RWPE1 (cell line): Measurements from ENCODE around the gene CDHR1.
"Not testable (repeated sequence)": the region's sequence is repeated elsewhere in the genome, so short reads cannot be mapped to it uniquely, and the experiment has no call there.

ENCODE experiments used
- CTCF ChIA-PET: fragments of 350-600 bp; sonication (Branson Sonifier 250); formaldehyde crosslinking; extraction: SDS; loops from one replicate; lab custom pipeline; 2021; lab: Yijun Ruan, JAX
- POLR2A ChIA-PET: fragments of 400-600 bp; formaldehyde crosslinking; extraction: SDS; loops from one replicate; lab custom pipeline; 2020; ENCODE audit warnings: antibody characterized with exemption; ENCODE audit not compliant: low non-redundant PET; lab: Yijun Ruan, JAX
- DNase-seq: peaks from one replicate; pipeline ENCODE4 v3.0.0; 2012; ENCODE audit warnings: low spot score
- H3K27ac ChIP-seq: fragments of 450-650 bp; 2 replicates; pipeline ENCODE4 v1.5.1; 2017
- CTCF ChIP-seq: fragments of 450-650 bp; conservative IDR thresholded peaks from 2 replicates; pipeline ENCODE4 v1.5.1; 2017; ENCODE audit warnings: low read depth, mild to moderate bottlenecking

CDHR1 gene

GRCh38 chr10:84160663-84161362, 33.5 kb upstream of the CDHR1 start:
- H3K27ac ChIP-seq: no peak overlapping the region
- CTCF ChIA-PET: interaction anchor here (0.7 to 1.1 kb wide), 4 partner anchors 30 to 380 kb away, joined by 3 to 4 read pairs (median 4); no protein-coding TSS in a partner anchor
- DNase-seq: no peak
- TF ChIP-seq CTCF: no peak
- POLR2A ChIA-PET: no interaction called here

- CTCF ChIA-PET: interaction anchor here (0.6 to 0.7 kb wide), 2 partner anchors 98 to 449 kb away, joined by 3 read pairs; no protein-coding TSS in a partner anchor
- TF ChIP-seq CTCF: no peak
These were observed 30.3 kb upstream of the CDHR1 start for GRCh38 chr10:84163996-84164395.

GRCh38 chr10:84164442-84164841, 29.9 kb upstream of the CDHR1 start:
- CTCF ChIA-PET: interaction anchor here (0.6 to 0.7 kb wide), 2 partner anchors 98 to 449 kb away, joined by 3 read pairs; no protein-coding TSS in a partner anchor
- POLR2A ChIA-PET: no interaction called here
- no peak for TF ChIP-seq CTCF
- no peak overlapping the region for H3K27ac ChIP-seq
- DNase-seq: no peak

More at GRCh38 chr10:84163996-84164395, 30.3 kb upstream of the CDHR1 start:
- POLR2A ChIA-PET: no interaction called here
- no peak overlapping the region for H3K27ac ChIP-seq
- no peak for DNase-seq

GRCh38 chr10:84166620-84167288, 27.6 kb upstream of the CDHR1 start:
- CTCF ChIA-PET: no interaction called here
- POLR2A ChIA-PET: no interaction called here
- DNase-seq: no peak
- no peak for TF ChIP-seq CTCF
- H3K27ac ChIP-seq: peak overlapping the region; percentile 57

GRCh38 chr10:84167289-84167653, 27.1 kb upstream of the CDHR1 start:
- peak overlapping the region; percentile 57 for H3K27ac ChIP-seq
- DNase-seq, POLR2A ChIA-PET, CTCF ChIA-PET: not testable (repeated sequence)

- H3K27ac ChIP-seq, POLR2A ChIA-PET, CTCF ChIA-PET: not testable (repeated sequence)
These were observed 26.0 kb upstream of the CDHR1 start for GRCh38 chr10:84168382-84168781.

GRCh38 chr10:84171237-84171636, 23.1 kb upstream of the CDHR1 start:
- DNase-seq, POLR2A ChIA-PET: not testable (repeated sequence)
- peak overlapping the region; percentile 88 for H3K27ac ChIP-seq
- CTCF ChIA-PET: interaction anchor here (0.7 kb wide), 1 partner anchor 55 kb away, joined by 3 read pairs; no protein-coding TSS in a partner anchor

More at GRCh38 chr10:84168382-84168781, 26.0 kb upstream of the CDHR1 start:
- DNase-seq: not testable (repeated sequence)

- POLR2A ChIA-PET, CTCF ChIA-PET, DNase-seq: not testable (repeated sequence)
- H3K27ac ChIP-seq: peak overlapping the region; percentile 88
These were observed 22.5 kb upstream of the CDHR1 start for GRCh38 chr10:84171700-84172466.
